Measurements from ENCODE around the gene OR10G8.

Gene OR10G8

DNA sequence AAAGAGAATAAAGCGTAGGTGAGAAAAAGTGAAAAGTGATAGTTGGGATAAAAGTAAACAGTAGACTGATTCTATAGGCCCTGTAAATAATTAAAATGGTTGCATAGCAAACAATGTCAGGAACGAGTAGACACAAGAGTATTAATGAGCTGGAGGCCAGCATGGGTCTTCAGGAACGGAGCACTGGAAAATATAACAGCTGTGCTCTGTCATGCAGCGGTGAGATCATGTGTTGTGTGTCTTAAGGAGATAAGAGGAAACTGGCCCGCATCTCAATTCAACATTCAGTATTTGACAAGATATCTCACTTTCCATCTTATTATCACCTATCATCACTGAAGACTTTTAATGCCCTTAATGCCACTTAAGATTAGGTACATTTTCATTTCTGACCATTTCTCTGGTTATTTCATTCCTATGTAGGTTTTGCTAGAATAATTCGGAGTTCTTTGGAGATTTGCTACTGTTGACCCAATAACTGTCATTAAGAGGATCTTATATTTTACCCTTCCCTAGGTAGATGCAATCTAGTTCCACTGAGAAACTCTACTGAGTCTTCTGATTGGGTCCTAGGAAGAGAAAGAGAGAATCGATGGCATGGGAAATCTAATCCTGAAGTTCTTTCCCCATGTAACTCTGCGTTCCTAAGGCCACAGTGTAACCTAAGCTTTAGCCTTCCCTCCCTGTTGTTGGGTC lies 53.2 kb downstream of the OR10G8 start:
- H3K9ac ChIP-seq (ENCODE audit: low read depth, low read length): no peak overlapping the region
- H3K27ac ChIP-seq (ENCODE audit: low read depth, low read length): no peak overlapping the region
- 94% methylated on average over 8 of the region's 8 CpGs for WGBS
- no peaks in the 10 kb centered on the region for H3K9me3 ChIP-seq (ENCODE audit: insufficient read depth, low read depth, low read length)
- no peaks in the 10 kb centered on the region for H3K36me3 ChIP-seq (ENCODE audit: insufficient read depth, low read length)
- H3K4me1 ChIP-seq (ENCODE audit: insufficient read depth, low read length): no peaks in the 10 kb centered on the region
- H3K27me3 ChIP-seq (ENCODE audit: insufficient read depth, low read length): no peaks in the 10 kb centered on the region
- no peak overlapping the region for H3K4me3 ChIP-seq (ENCODE audit: low read length)
